Measurements from ENCODE around the gene LMNA. TPM values are rescaled to one million over a fixed set of nuclear protein-coding genes. Genes with fewer than 3 reads are reported as not detected.

LMNA gene
- total RNA-seq, 1 donor from 2014 or later = 20.5 TPM

DNA sequence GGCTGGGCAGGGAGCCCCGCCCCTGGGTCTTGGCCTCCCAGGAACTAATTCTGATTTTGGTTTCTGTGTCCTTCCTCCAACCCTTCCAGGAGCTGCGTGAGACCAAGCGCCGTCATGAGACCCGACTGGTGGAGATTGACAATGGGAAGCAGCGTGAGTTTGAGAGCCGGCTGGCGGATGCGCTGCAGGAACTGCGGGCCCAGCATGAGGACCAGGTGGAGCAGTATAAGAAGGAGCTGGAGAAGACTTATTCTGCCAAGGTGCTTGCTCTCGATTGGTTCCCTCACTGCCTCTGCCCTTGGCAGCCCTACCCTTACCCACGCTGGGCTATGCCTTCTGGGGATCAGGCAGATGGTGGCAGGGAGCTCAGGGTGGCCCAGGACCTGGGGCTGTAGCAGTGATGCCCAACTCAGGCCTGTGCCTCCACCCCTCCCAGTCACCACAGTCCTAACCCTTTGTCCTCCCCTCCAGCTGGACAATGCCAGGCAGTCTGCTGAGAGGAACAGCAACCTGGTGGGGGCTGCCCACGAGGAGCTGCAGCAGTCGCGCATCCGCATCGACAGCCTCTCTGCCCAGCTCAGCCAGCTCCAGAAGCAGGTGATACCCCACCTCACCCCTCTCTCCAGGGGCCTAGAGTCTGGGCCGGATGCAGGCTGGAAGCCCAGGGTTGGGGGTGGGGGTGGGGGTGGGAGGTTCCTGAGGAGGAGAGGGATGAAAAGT lies 20.4 kb downstream of the LMNA start:
- Mint-ChIP-seq H3K4me1 (peaks cover 3% of the 10 kb centered on the region), H3K36me3 (peaks cover 21% of the 10 kb centered on the region), H3K27ac (no peak overlapping the region), H3K9me3 (no peaks in the 10 kb centered on the region), H3K27me3 (ENCODE audit: insufficient read depth, low read depth) (peaks cover 3% of the 10 kb centered on the region), H3K4me3 (no peak overlapping the region)
- no peak overlapping the region for H3K4me3 ChIP-seq
- H2AFZ ChIP-seq (replicated peaks) = no peak overlapping the region
- H3K79me2 ChIP-seq (ENCODE audit: low read depth) = no peaks in the 10 kb centered on the region
- no peaks in the 10 kb centered on the region for H3K36me3 ChIP-seq
- TF ChIP-seq EZH2 (IDR thresholded peaks at IDR 0.05) (no peak), EZH2phosphoT487 (IDR thresholded peaks at IDR 0.05) (no peak)
- TF ChIP-seq, protein P1, sequence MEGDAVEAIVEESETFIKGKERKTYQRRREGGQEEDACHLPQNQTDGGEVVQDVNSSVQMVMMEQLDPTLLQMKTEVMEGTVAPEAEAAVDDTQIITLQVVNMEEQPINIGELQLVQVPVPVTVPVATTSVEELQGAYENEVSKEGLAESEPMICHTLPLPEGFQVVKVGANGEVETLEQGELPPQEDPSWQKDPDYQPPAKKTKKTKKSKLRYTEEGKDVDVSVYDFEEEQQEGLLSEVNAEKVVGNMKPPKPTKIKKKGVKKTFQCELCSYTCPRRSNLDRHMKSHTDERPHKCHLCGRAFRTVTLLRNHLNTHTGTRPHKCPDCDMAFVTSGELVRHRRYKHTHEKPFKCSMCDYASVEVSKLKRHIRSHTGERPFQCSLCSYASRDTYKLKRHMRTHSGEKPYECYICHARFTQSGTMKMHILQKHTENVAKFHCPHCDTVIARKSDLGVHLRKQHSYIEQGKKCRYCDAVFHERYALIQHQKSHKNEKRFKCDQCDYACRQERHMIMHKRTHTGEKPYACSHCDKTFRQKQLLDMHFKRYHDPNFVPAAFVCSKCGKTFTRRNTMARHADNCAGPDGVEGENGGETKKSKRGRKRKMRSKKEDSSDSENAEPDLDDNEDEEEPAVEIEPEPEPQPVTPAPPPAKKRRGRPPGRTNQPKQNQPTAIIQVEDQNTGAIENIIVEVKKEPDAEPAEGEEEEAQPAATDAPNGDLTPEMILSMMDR (IDR thresholded peaks at IDR 0.05) = no peak
- peaks cover 19% of the 10 kb centered on the region for H4K20me1 ChIP-seq (ENCODE audit: low read depth)
- H3K27ac ChIP-seq = no peak overlapping the region
- no peaks in the 10 kb centered on the region for H3K9me3 ChIP-seq (ENCODE audit: low read depth)
- no peaks in the 10 kb centered on the region for H3K27me3 ChIP-seq
- H3K9ac ChIP-seq = no peak overlapping the region
- DNase-seq (ENCODE audit: low spot score) = no peak
- peaks cover under 1% of the 10 kb centered on the region for H3K4me1 ChIP-seq
- H3F3A ChIP-seq (ENCODE audit: low read depth) = no peaks in the 10 kb centered on the region
- no peak overlapping the region for H3K4me2 ChIP-seq

DNA sequence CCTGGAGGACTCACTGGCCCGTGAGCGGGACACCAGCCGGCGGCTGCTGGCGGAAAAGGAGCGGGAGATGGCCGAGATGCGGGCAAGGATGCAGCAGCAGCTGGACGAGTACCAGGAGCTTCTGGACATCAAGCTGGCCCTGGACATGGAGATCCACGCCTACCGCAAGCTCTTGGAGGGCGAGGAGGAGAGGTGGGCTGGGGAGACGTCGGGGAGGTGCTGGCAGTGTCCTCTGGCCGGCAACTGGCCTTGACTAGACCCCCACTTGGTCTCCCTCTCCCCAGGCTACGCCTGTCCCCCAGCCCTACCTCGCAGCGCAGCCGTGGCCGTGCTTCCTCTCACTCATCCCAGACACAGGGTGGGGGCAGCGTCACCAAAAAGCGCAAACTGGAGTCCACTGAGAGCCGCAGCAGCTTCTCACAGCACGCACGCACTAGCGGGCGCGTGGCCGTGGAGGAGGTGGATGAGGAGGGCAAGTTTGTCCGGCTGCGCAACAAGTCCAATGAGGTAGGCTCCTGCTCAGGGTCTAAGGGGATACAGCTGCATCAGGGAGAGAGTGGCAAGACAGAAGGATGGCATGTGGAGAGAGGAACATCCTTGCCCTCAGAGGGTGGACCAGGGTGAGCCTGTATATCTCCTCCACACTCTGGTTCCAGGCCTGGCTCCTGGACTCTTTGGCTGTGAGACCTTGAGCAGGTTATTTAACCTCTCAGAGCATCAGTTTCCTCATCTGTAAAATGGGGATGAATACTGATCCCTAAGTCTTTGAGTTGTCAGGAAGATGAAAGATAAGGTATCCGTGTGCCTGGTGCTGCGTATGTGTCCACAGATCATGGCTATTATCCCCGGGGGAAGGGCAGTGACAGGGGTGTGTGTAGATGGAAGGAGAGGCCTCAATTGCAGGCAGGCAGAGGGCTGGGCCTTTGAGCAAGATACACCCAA lies 21.7 kb downstream of the LMNA start:
- Histone ChIP-seq H3K36me3 (no peaks in the 10 kb centered on the region), H3K4me3 (no peak overlapping the region), H4K20me1 (ENCODE audit: low read depth) (peaks cover 14% of the 10 kb centered on the region), H3K9ac (no peak overlapping the region), H3F3A (ENCODE audit: low read depth) (peaks cover 9% of the 10 kb centered on the region), H3K79me2 (ENCODE audit: low read depth) (no peaks in the 10 kb centered on the region), H3K4me2 (no peak overlapping the region), H3K27ac (no peak overlapping the region), H2AFZ (replicated peaks) (no peak overlapping the region), H3K9me3 (ENCODE audit: low read depth) (no peaks in the 10 kb centered on the region), H3K4me1 (no peaks in the 10 kb centered on the region), H3K27me3 (no peaks in the 10 kb centered on the region)
- peaks cover 9% of the 10 kb centered on the region for H3K4me1 Mint-ChIP-seq
- no peak for DNase-seq (ENCODE audit: low spot score)
- H3K27ac Mint-ChIP-seq = no peak overlapping the region
- no peak overlapping the region for H3K4me3 Mint-ChIP-seq
- TF ChIP-seq EZH2 (IDR thresholded peaks at IDR 0.05) (no peak), EZH2phosphoT487 (IDR thresholded peaks at IDR 0.05) (no peak)
- TF ChIP-seq, protein P1 (IDR thresholded peaks at IDR 0.05) = no peak
- peaks cover 21% of the 10 kb centered on the region for H3K36me3 Mint-ChIP-seq
- no peaks in the 10 kb centered on the region for H3K27me3 Mint-ChIP-seq (ENCODE audit: insufficient read depth, low read depth)
- H3K9me3 Mint-ChIP-seq = no peaks in the 10 kb centered on the region

DNA sequence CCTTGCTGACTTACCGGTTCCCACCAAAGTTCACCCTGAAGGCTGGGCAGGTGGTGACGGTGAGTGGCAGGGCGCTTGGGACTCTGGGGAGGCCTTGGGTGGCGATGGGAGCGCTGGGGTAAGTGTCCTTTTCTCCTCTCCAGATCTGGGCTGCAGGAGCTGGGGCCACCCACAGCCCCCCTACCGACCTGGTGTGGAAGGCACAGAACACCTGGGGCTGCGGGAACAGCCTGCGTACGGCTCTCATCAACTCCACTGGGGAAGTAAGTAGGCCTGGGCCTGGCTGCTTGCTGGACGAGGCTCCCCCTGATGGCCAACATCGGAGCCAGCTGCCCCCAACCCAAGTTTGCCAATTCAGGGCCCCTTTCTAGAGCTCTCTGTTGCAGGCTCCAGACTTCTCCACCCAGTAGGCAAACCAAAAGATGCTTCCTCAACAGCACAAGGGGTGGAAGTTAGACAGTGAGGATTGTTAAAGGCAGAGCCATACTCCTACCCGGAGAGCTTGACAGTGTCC lies 22.5 kb downstream of the LMNA start:
- no peaks in the 10 kb centered on the region for H3K36me3 ChIP-seq

More for the DNA sequence above, 22.5 kb downstream of the LMNA start:
- Histone ChIP-seq H3K9me3 (ENCODE audit: low read depth) (no peaks in the 10 kb centered on the region), H3K9ac (no peak overlapping the region), H3K4me2 (no peak overlapping the region), H3F3A (ENCODE audit: low read depth) (peaks cover 9% of the 10 kb centered on the region), H2AFZ (replicated peaks) (no peak overlapping the region), H3K27ac (no peak overlapping the region), H3K27me3 (no peaks in the 10 kb centered on the region), H3K4me1 (no peaks in the 10 kb centered on the region), H3K79me2 (ENCODE audit: low read depth) (no peaks in the 10 kb centered on the region), H3K4me3 (no peak overlapping the region), H4K20me1 (ENCODE audit: low read depth) (peaks cover 14% of the 10 kb centered on the region)
- no peaks in the 10 kb centered on the region for H3K9me3 Mint-ChIP-seq
- no peak for DNase-seq (ENCODE audit: low spot score)
- H3K27me3 Mint-ChIP-seq (ENCODE audit: insufficient read depth, low read depth) = no peaks in the 10 kb centered on the region
- H3K36me3 Mint-ChIP-seq = peaks cover 17% of the 10 kb centered on the region
- H3K4me3 Mint-ChIP-seq = no peak overlapping the region
- TF ChIP-seq, protein P1 (IDR thresholded peaks at IDR 0.05) = peak; percentile 22
- no peak for TF ChIP-seq EZH2phosphoT487 (IDR thresholded peaks at IDR 0.05)
- H3K27ac Mint-ChIP-seq = no peak overlapping the region
- peaks cover 9% of the 10 kb centered on the region for H3K4me1 Mint-ChIP-seq
